Lower lobe of right lung (tissue), 2 donors: ENCODE results near the gene PSMD4. TPM values are rescaled to one million over a fixed set of nuclear protein-coding genes. Genes with fewer than 3 reads are reported as not detected.

ENCODE experiments used
- ATAC-seq, 2 donors: fragments of 200-7000 bp; cut with Tn5 transposase; one replicate each; pipeline ENCODE4 v1.9.1; 2020 to 2022; ENCODE audit warnings: mild to moderate bottlenecking in 2 of 2, moderate library complexity in 2 of 2
- DNase-seq: peaks from one replicate; pipeline ENCODE4 v3.0.0-alpha.2; 2020
- H3K27ac ChIP-seq: fragments of 200-600 bp; one replicate; pipeline ENCODE4 v1.8.0; 2022
- H3K27me3 ChIP-seq: fragments of 200-600 bp; one replicate; pipeline ENCODE4 v1.8.0; 2022; ENCODE audit warnings: low read depth
- H3K36me3 ChIP-seq: fragments of 200-600 bp; one replicate; pipeline ENCODE4 v1.8.0; 2022; ENCODE audit warnings: mild to moderate bottlenecking
- H3K4me1 ChIP-seq: fragments of 200-600 bp; one replicate; pipeline ENCODE4 v1.8.0; 2022
- H3K4me3 ChIP-seq: fragments of 200-600 bp; one replicate; pipeline ENCODE4 v1.8.0; 2022; ENCODE audit warnings: mild to moderate bottlenecking
- H3K9me3 ChIP-seq: fragments of 200-600 bp; one replicate; pipeline ENCODE4 v1.8.0; 2022
- CTCF ChIP-seq: fragments of 200-600 bp; IDR thresholded peaks from one replicate; pipeline ENCODE4 v1.8.0; 2022; ENCODE audit warnings: antibody characterized with exemption, mild to moderate bottlenecking
- intact Hi-C: fragments of 100-400 bp; cut with DNase I; formaldehyde crosslinking; loops from one replicate; pipeline ENCODE4 v1.11.0; 2022
- total RNA-seq: library from RNA; stranded (reverse); fragmentation: NEBNext Ultra II Directional; extraction: Animal tissue kit (Norgen Biotek cat#: 25700); gene quantifications from one replicate; pipeline ENCODE4 v1.2.1, GENCODE V29; 2021
- donor health status: DM: no; HTN: yes; CAD: no; lungs with severe emphysema.

The PSMD4 gene
- total RNA-seq, 1 donor from 2014 or later, result 106 TPM

- no peaks in the 10 kb centered on the region for H3K9me3 ChIP-seq
- no peaks in the 10 kb centered on the region for H3K27me3 ChIP-seq
- H3K4me3 ChIP-seq, result no peak overlapping the region
- ATAC-seq, result no peak
- peaks cover 25% of the 10 kb centered on the region for H3K36me3 ChIP-seq
- H3K27ac ChIP-seq, result no peak overlapping the region
- no peak for DNase-seq
- H3K4me1 ChIP-seq, result peaks cover 10% of the 10 kb centered on the region
- intact Hi-C loops, result no loop called here
- TF ChIP-seq CTCF, result no peak
Measured at GRCh38 chr1:151259351-151259750, 4.8 kb downstream of the PSMD4 start.

GRCh38 chr1:151265446-151266236 is 11.1 kb downstream of the PSMD4 start:
- no peaks in the 10 kb centered on the region for H3K4me1 ChIP-seq
- no peaks in the 10 kb centered on the region for H3K27me3 ChIP-seq
- no peak overlapping the region for H3K4me3 ChIP-seq
- no peak for TF ChIP-seq CTCF
- ATAC-seq, result no peak
- H3K27ac ChIP-seq, result no peak overlapping the region
- intact Hi-C loops, result no loop called here
- no peak for DNase-seq
- H3K9me3 ChIP-seq, result no peaks in the 10 kb centered on the region
- peaks cover 86% of the 10 kb centered on the region for H3K36me3 ChIP-seq

- no peak for DNase-seq
- Histone ChIP-seq H3K36me3 (peaks cover 86% of the 10 kb centered on the region), H3K9me3 (no peaks in the 10 kb centered on the region), H3K4me3 (no peak overlapping the region), H3K27ac (no peak overlapping the region), H3K27me3 (no peaks in the 10 kb centered on the region), H3K4me1 (no peaks in the 10 kb centered on the region)
- intact Hi-C loops, result no loop called here
- no peak for ATAC-seq
- TF ChIP-seq CTCF, result no peak
Measured at GRCh38 chr1:151266315-151266714, 11.8 kb downstream of the PSMD4 start.

- ATAC-seq (no peak), DNase-seq (no peak)
- Histone ChIP-seq H3K9me3 (no peaks in the 10 kb centered on the region), H3K27me3 (no peaks in the 10 kb centered on the region), H3K36me3 (peaks cover 86% of the 10 kb centered on the region), H3K4me3 (no peak overlapping the region), H3K4me1 (no peaks in the 10 kb centered on the region), H3K27ac (no peak overlapping the region)
- no peak for TF ChIP-seq CTCF
- intact Hi-C loops, result no loop called here
Measured at GRCh38 chr1:151266821-151267220, 12.3 kb downstream of the PSMD4 start.

GRCh38 chr1:151267760-151268159 is 13.2 kb downstream of the PSMD4 start:
- no peaks in the 10 kb centered on the region for H3K9me3 ChIP-seq
- peaks cover 77% of the 10 kb centered on the region for H3K36me3 ChIP-seq
- no peak for TF ChIP-seq CTCF
- DNase-seq (no peak), ATAC-seq (no peak)
- H3K4me1 ChIP-seq, result no peaks in the 10 kb centered on the region
- no peak overlapping the region for H3K27ac ChIP-seq
- intact Hi-C loops, result no loop called here
- no peak overlapping the region for H3K4me3 ChIP-seq
- H3K27me3 ChIP-seq, result no peaks in the 10 kb centered on the region
